SK-N-MC (cell line): ENCODE measurements around the gene PRAMEF9.
"Not testable (repeated sequence)": the region's sequence is repeated elsewhere in the genome, so short reads cannot be mapped to it uniquely, and the experiment has no call there.

Experiments
- EZH2 ChIP-seq: fragments of 200-600 bp; sonication (generic); IDR thresholded peaks from one replicate; pipeline ENCODE4 v1.6.1; 2017; ENCODE audit warnings: antibody characterized with exemption
- FOXP2 ChIP-seq: optimal IDR thresholded peaks from 2 replicates; pipeline ENCODE3; 2011; ENCODE audit warnings: mild to moderate bottlenecking, moderate library complexity; ENCODE audit not compliant: insufficient read depth; ENCODE audit errors: extremely low read length, control extremely low read depth
- POLR2AphosphoS5 ChIP-seq: IDR thresholded peaks from 2 replicates; pipeline ENCODE4 v1.6.1; 2012; ENCODE audit warnings: mild to moderate bottlenecking, low read depth, low read length, borderline replicate concordance

DNA sequence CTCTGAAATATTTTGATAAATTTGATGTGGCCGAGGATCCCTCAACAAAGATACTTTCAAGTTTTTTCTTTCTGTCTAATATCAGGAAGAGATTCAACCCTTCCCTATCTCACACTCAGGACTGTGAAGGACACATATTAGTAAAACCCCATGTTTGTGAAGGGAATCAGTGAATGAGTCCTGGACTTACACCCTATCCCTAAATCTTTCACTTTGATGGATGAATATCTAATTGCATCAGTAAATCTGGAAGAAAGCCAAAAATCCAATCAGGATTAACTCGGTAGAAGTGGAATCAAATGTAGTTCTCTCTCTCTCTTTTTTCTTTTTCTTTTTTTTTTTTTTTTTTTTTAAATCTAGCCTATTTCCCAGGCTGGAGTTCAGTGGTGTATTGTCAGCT, at the start of gene PRAMEF9:
- not testable (repeated sequence) for TF ChIP-seq EZH2, POLR2AphosphoS5, FOXP2
